Mucosa of stomach (tissue), 1 donor: Measurements from ENCODE around the gene TOM1L1.

Source experiments
- H3K27me3 ChIP-seq: one replicate; pipeline ENCODE4 v1.7.0; 2013; ENCODE audit warnings: mild to moderate bottlenecking, low read length; ENCODE audit not compliant: control insufficient read depth, insufficient read depth
- H3K36me3 ChIP-seq: one replicate; pipeline ENCODE4 v1.7.0; 2013; ENCODE audit warnings: low read length; ENCODE audit not compliant: control insufficient read depth, insufficient read depth
- H3K4me1 ChIP-seq: one replicate; pipeline ENCODE4 v1.7.0; 2013; ENCODE audit warnings: mild to moderate bottlenecking, low read length; ENCODE audit not compliant: control insufficient read depth, insufficient read depth
- H3K4me3 ChIP-seq: one replicate; pipeline ENCODE4 v1.7.0; 2013; ENCODE audit warnings: low read length
- H3K9ac ChIP-seq: one replicate; pipeline ENCODE4 v1.7.0; 2013; ENCODE audit warnings: mild to moderate bottlenecking, low read length, moderate library complexity
- H3K9me3 ChIP-seq: one replicate; pipeline ENCODE4 v1.7.0; 2013; ENCODE audit warnings: mild to moderate bottlenecking, low read length, moderate library complexity; ENCODE audit not compliant: control insufficient read depth
- donor health status: Pancreatic carcinoma.

TOM1L1 gene

DNA sequence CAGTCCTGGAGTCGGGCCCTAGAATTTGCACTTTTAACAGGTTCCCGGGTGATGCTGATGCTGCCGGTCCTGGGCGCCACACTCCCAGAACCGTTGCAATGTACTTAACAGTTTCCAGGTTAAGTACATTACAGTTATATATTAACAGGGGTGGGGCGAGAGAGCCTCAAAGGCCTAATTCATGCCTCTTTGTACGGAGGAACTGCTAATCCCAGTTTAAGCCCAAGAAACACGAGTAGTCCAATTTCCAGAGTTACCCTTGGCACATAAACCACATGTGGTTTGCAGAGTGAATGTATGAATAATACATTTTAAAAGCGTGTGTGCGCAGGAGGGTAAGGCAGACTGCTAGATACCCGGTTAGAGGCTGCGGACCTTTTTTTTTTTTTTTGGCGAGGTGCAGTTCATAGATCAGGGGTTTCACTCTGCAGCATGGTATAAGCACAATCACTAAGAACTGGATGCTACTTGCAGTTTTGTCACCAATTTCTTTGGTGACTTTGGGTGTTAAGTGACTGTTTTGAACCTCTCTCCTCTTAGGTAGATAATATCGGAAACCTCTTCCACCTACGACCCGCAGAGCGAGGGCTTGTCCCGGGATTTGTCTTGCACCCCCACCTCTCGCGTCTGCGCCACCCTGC is 67.1 kb downstream of the TOM1L1 start:
- no peaks in the 10 kb centered on the region for H3K36me3 ChIP-seq
- H3K27me3 ChIP-seq: no peaks in the 10 kb centered on the region
- peak overlapping the region; percentile 82 for H3K9ac ChIP-seq
- peak overlapping the region; percentile 93 for H3K4me3 ChIP-seq
- H3K4me1 ChIP-seq: peaks cover 12% of the 10 kb centered on the region
- H3K9me3 ChIP-seq: no peaks in the 10 kb centered on the region

DNA sequence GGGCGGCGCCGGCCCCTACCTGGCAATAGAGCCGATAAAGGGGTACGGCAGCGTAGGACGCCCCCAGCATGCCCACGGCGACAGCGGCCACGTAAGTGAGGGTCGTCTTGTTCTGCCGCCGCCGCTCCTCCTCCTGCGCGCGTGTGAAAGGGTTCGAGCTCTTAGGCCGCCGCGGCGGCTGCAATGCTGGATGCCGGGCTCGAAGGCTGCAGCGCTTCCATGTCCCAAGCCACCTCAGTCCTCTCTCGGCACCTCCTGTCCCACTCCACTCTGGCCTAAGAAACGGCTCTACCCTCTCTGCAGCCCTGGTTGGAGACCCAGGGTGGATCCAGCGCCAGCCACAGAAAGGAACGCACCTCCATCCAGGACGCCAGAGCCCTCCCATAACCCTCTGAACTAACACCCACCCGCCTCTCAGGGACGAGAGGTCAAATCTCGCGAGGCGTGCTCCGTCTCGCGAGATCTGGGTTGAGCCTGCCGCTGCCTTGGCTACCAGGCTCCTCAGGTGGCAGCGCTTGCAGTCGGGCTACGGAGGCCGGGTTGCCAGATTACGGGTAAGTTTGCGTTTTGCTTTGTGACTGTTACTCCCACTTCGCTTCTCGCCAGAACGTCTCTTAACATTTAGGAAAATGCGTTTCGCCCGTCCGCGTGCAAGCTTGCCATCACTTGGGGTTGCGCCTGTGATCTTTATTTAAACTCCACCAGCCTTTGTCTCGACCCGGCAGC is 67.8 kb downstream of the TOM1L1 start, which contains the start of the genes COX11 and STXBP4:
Gene COX11 (minus strand): TSS at position 393 of the 726 bp plus-strand sequence. CDS start 8 bp downstream, at position 385.
Gene STXBP4 (plus strand): TSS at position 504 of the 726 bp plus-strand sequence. CDS start 17,455 bp downstream, outside the sequence.
- H3K36me3 ChIP-seq: no peaks in the 10 kb centered on the region
- peak within 1 kb of the TSS; percentile 82 for H3K9ac ChIP-seq
- peak within 1 kb of the TSS; percentile 93 for H3K4me3 ChIP-seq
- no peaks in the 10 kb centered on the region for H3K27me3 ChIP-seq
- peaks cover 12% of the 10 kb centered on the region for H3K4me1 ChIP-seq
- H3K9me3 ChIP-seq: no peaks in the 10 kb centered on the region

DNA sequence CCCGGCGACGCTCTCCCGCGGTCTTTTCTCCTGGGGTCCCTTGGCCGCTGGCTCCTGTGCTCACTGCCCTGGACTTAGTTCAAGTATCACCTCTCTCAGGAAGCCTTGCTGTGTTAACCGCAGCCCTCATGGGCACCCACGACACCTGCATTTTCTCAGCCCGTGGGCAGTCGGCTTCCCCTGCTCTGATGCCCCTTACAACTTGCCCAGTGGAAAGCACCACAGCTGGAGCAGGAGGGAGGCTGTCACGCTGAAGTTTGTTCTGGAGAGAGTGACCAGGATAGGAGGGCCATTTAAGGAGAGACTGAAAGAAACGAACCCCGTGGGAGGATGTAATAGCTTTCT is 68.3 kb downstream of the TOM1L1 start:
- H3K27me3 ChIP-seq: no peaks in the 10 kb centered on the region
- peaks cover 12% of the 10 kb centered on the region for H3K4me1 ChIP-seq
- H3K9me3 ChIP-seq: no peaks in the 10 kb centered on the region
- no peaks in the 10 kb centered on the region for H3K36me3 ChIP-seq
- H3K9ac ChIP-seq: peak overlapping the region; percentile 82
- H3K4me3 ChIP-seq: peak overlapping the region; percentile 93

DNA sequence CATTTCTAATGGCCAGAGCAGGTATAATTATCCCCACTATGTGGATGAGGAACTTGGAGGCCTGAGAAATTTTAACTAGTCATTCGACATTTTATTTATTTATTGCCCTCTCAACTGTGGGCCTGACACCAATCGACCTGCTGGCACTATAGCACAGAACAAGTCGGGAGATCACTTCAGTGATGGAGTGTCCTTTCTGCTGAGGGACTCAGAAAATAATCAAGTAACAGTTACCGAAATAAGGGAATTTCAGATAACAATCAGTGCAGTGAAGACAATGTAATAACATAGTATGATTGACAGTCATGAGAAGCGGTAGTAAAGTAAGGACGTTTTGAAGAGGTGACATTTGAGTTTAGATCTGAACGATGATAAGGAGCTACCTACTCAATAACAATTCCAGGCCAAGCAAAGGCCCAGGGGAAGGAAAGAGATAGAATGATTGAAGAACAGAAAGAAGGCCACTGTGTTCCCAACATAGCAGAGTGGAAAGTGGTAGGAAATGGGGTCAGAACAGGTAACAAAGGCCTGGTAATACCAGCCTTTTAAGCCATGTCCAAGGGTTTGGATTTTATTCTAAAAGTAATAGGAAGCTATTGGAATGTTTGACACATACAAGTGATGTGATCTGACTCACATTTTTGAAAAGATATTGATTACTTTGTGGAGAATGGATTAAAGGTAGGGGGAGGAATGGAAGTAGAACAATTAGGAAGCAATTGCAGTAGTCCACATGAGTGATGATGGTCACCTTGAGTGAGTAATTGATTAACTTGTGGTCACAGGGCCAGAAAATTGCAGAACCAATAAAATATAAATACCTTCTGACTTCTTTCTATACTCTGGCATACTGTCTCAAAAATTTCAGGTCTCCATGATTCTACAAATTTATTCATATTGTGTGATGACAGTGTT is 69.3 kb downstream of the TOM1L1 start:
- no peaks in the 10 kb centered on the region for H3K9me3 ChIP-seq
- H3K27me3 ChIP-seq: no peaks in the 10 kb centered on the region
- no peaks in the 10 kb centered on the region for H3K36me3 ChIP-seq
- H3K4me1 ChIP-seq: peaks cover 12% of the 10 kb centered on the region
- H3K9ac ChIP-seq: peak overlapping the region; percentile 82
- no peak overlapping the region for H3K4me3 ChIP-seq

DNA sequence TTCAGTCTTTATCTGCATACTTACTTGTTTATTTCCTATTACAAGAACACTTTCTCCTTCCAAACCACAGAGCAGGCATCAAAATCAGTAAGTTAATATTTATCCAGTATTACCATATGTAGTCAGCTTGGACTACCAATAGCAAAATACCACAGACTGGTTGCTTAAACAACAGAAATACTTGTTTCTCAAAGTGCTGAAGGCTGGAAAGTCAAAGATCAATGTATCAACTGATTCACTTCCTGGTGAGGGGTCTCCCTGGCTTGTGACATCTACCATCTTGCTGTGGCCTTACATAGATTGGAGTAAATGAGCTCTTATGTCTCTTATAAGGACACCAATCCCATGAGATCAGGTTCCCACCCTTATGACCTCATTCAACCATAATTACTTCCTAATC is 70.5 kb downstream of the TOM1L1 start:
- Histone ChIP-seq H3K36me3 (no peaks in the 10 kb centered on the region), H3K4me3 (no peak overlapping the region), H3K27me3 (no peaks in the 10 kb centered on the region), H3K9me3 (no peaks in the 10 kb centered on the region), H3K4me1 (peaks cover 12% of the 10 kb centered on the region), H3K9ac (no peak overlapping the region)

DNA sequence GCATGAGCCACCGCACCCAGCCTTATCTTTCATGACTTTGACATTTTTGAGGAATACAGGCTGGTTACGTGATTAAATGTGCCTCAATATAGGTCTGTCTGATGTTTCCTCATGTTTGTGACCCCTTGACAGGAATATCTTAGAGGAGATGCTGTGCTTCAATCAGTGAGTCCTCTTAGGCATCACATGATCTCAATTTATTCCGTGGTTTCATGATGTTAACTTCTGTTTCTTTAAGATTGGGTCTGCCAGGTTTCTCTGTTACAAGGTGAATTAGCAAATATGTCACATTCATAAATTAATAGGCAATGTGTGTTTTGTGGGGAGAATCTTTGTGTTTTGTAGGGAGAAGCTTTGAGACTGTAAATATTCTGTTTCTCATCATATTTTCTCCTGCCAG is 71.2 kb downstream of the TOM1L1 start:
- H3K4me1 ChIP-seq: peaks cover 12% of the 10 kb centered on the region
- no peak overlapping the region for H3K9ac ChIP-seq
- no peaks in the 10 kb centered on the region for H3K27me3 ChIP-seq
- H3K36me3 ChIP-seq: no peaks in the 10 kb centered on the region
- no peaks in the 10 kb centered on the region for H3K9me3 ChIP-seq
- H3K4me3 ChIP-seq: no peak overlapping the region

DNA sequence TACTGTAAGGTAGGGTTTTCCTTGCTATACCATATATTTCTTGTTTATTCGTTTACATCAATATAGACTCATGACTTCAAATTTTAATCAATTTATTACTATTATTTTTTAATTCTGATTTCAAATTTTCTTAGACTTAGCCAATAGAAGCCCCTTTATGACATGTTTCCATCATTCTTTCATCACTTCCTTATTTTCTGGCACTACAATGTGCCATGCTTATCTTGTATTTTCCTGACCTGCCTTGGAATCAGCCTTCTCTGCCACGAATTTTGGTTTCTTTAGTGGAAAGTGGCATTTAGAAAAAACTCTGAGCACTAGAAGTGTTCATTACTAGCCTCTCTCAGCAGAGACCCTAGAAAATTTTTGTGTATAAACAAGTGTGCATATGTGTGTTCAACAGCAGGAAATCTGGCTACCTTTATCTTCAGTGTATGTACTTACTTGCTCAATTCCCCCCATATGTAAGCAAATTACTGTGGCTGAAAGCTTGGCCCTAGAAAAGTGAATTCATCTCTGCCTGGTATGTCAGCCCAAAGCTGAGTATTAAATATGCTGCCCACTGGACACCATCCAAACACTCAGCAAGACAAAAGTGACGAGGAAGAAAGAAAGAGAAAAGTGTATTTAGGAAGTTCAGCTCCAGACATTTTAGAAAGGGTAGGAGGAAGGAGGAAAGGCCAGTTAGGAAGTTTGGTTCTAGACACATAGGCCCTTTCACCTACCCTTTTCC is 71.9 kb downstream of the TOM1L1 start:
- Histone ChIP-seq H3K36me3 (no peaks in the 10 kb centered on the region), H3K9ac (no peak overlapping the region), H3K4me1 (peaks cover 12% of the 10 kb centered on the region), H3K27me3 (no peaks in the 10 kb centered on the region), H3K9me3 (no peaks in the 10 kb centered on the region), H3K4me3 (no peak overlapping the region)

DNA sequence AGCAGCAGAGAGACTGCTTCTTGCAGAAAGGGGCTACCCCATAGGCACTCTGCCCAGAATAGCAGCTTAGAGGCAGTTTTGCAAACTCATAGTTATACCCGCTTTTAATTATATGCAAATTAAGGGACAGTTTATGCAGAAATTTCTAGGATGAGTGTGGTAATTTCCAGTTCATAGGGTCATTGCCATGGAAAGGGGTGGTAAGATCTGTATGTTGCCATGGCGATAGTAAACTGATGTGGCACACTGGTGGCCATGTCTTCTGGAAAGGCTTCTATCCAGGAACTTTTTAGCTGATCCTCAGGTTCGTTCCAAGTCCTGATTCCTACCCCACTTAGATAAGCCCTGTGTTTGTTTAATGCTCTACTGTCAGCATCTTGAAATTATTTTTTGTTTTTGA is 74.1 kb downstream of the TOM1L1 start:
- Histone ChIP-seq H3K9me3 (no peaks in the 10 kb centered on the region), H3K36me3 (no peaks in the 10 kb centered on the region), H3K4me1 (peaks cover 5% of the 10 kb centered on the region)

DNA sequence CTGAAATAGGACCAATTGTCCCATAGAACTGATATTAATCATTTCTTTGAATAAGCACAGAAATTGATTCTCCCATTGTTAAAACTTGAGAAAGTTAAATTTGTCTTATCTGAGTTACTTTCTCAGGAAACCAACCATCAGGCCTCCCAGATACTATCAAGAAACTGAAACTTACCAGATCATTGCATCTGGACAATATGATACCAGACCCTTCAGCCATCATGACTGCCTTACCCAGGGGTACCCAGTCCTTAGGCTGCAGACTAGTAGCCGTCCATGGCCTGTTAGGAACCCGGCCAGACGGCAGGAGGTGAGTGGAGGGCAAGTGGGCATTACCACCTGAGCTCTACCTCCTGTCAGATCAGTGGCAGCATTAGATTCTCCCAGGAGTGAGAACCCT is 75.7 kb downstream of the TOM1L1 start:
- H3K36me3 ChIP-seq: no peaks in the 10 kb centered on the region
- no peaks in the 10 kb centered on the region for H3K27me3 ChIP-seq
- no peaks in the 10 kb centered on the region for H3K4me1 ChIP-seq
- H3K9me3 ChIP-seq: no peaks in the 10 kb centered on the region
- H3K4me3 ChIP-seq: no peak overlapping the region
- H3K9ac ChIP-seq: no peak overlapping the region

More for the DNA sequence above, 74.1 kb downstream of the TOM1L1 start:
- no peak overlapping the region for H3K4me3 ChIP-seq
- no peak overlapping the region for H3K9ac ChIP-seq
- H3K27me3 ChIP-seq: no peaks in the 10 kb centered on the region

DNA sequence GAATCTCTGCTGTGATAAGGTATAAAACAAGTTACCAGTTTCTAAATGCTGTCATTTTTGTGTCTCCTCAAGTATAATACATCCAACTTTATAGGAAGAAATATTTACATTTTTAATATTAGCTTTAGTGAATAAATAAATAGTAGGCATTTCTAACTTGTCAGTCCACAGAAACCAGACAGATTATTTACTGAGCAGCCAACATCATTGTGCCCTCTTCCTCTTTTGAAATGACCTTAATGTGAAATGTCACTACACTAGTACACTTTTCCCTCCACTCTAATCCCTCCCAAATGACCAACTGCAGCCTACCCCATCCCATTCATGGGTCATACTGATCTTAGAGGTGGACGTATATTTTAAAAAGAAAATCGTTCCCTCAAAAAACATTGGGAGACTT is 77.1 kb downstream of the TOM1L1 start:
- H3K4me3 ChIP-seq: no peak overlapping the region
- H3K9ac ChIP-seq: no peak overlapping the region
- H3K27me3 ChIP-seq: no peaks in the 10 kb centered on the region
- H3K9me3 ChIP-seq: no peaks in the 10 kb centered on the region
- H3K36me3 ChIP-seq: no peaks in the 10 kb centered on the region
- no peaks in the 10 kb centered on the region for H3K4me1 ChIP-seq

DNA sequence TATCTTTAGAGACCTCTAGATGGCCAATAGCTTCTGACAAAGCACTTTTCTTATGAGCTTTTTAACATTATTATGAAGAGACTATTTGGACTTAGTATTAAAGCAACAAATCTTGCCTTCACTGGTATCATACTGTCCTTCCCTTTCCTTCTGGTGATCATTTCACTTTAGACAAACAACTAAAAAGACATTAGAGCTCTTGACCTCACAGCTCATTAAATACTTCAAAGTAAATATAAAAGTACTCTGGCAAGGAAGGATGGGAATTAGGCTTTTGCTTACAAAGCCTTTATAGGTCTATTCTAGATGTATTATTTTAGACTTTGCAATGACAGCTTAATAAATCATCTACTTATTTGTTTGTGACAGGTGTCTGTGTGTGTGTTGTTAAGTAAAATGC is 79.0 kb downstream of the TOM1L1 start:
- H3K9me3 ChIP-seq: no peaks in the 10 kb centered on the region
- no peak overlapping the region for H3K4me3 ChIP-seq

More for the DNA sequence above, 79.0 kb downstream of the TOM1L1 start:
- Histone ChIP-seq H3K9ac (no peak overlapping the region), H3K4me1 (no peaks in the 10 kb centered on the region), H3K36me3 (no peaks in the 10 kb centered on the region), H3K27me3 (no peaks in the 10 kb centered on the region)
